ENCODE data around the gene DGKZ.
"Not testable (repeated sequence)": the region's sequence is repeated elsewhere in the genome, so short reads cannot be mapped to it uniquely, and the experiment has no call there.

Gene DGKZ

DNA sequence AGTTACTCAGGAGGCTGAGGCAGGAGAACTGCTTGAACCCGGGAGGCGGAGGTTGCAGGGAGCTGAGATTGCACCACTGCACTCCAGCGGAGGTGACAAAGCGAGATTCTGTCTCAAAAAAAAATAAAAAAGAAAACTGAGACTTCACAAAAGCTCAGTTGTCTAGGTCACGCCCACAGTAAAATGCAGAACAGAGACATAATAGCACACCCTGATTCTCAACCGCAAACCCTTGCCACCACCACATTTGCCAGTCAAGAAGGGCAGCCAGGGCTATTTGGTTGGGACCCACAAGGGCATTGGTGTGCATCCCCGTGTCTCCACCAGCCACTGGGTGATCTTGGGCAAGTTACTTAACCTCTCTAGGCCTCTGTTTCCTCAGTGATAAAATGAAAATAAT, 44.4 kb upstream of the DGKZ start:
- H3K27me3 ChIP-seq (ENCODE audit: control insufficient read depth, insufficient read depth, low read length) = no peaks in the 10 kb centered on the region
- H3K79me2 ChIP-seq = no peaks in the 10 kb centered on the region
- no peak overlapping the region for H2AFZ ChIP-seq
- no peaks in the 10 kb centered on the region for H3K36me3 ChIP-seq (ENCODE audit: control insufficient read depth, insufficient read depth, low read length)
- H3K4me2 ChIP-seq (ENCODE audit: low read length) = no peak overlapping the region
- H3K4me1 ChIP-seq = no peaks in the 10 kb centered on the region
- H3K27ac ChIP-seq = no peak overlapping the region
- no peak overlapping the region for H3K4me3 ChIP-seq (ENCODE audit: low read depth, low read length)
- H3K9me3 ChIP-seq (ENCODE audit: control insufficient read depth, low read length) = no peaks in the 10 kb centered on the region
- no peak overlapping the region for H3K9ac ChIP-seq
- TF ChIP-seq, protein P1, sequence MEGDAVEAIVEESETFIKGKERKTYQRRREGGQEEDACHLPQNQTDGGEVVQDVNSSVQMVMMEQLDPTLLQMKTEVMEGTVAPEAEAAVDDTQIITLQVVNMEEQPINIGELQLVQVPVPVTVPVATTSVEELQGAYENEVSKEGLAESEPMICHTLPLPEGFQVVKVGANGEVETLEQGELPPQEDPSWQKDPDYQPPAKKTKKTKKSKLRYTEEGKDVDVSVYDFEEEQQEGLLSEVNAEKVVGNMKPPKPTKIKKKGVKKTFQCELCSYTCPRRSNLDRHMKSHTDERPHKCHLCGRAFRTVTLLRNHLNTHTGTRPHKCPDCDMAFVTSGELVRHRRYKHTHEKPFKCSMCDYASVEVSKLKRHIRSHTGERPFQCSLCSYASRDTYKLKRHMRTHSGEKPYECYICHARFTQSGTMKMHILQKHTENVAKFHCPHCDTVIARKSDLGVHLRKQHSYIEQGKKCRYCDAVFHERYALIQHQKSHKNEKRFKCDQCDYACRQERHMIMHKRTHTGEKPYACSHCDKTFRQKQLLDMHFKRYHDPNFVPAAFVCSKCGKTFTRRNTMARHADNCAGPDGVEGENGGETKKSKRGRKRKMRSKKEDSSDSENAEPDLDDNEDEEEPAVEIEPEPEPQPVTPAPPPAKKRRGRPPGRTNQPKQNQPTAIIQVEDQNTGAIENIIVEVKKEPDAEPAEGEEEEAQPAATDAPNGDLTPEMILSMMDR (IDR thresholded peaks at IDR 0.05) = no peak

DNA sequence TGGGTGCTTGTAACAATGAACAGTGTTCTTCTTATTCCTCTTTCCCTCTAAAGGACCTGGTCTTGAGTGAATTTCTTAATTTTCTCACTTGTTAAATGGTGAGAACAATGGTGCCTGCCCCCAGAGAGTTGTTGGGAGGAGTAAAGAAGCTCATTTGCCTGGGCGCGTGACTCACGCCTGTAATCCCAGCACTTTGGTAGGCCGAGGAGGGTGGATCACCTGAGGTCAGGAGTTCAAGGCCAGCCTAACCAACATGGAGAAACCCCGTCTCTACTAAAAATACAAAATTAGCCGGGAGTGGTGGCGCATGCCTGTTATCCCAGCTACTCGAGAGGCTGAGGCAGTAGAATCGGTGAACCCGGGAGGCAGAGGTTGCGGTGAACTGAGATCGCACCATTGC, 43.2 kb upstream of the DGKZ start:
- not testable (repeated sequence) for H3K79me2 ChIP-seq; H3K4me3 ChIP-seq (ENCODE audit: low read depth, low read length); H2AFZ ChIP-seq; H3K27ac ChIP-seq; H3K4me1 ChIP-seq; H3K27me3 ChIP-seq (ENCODE audit: control insufficient read depth, insufficient read depth, low read length); H3K9me3 ChIP-seq (ENCODE audit: control insufficient read depth, low read length); H3K9ac ChIP-seq; H3K36me3 ChIP-seq (ENCODE audit: control insufficient read depth, insufficient read depth, low read length); H3K4me2 ChIP-seq (ENCODE audit: low read length)

DNA sequence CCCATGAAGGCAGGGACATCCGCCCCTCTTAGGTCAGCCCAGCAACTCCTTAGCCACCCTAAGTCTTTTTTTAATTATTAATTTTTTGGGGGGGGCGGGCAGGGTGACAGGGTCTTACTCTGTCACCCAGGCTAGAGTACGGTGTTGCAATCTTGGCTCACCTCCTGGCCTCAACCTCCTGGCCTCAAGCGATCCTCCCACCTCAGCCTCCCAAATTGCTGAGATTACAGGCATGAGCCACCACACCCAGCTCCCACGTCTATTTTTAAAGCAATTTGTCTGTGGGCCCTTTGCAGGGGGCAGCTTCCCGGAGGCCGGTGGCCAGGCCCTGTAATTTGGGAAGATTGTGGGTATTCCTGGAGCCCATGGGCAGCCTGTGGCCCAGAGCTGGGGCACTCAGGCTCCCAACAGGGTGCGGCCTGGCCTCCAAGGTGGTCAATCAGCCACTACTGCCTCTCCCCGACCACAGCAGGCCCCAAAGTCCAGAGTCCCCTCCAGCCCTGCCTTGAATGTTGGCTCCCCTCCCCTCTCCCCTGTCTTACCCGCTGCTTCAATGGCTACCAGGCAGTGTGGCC, 42.6 kb upstream of the DGKZ start:
- Histone ChIP-seq H3K4me1 (peaks cover 2% of the 10 kb centered on the region), H3K4me3 (ENCODE audit: low read depth, low read length) (no peak overlapping the region), H3K36me3 (ENCODE audit: control insufficient read depth, insufficient read depth, low read length) (no peaks in the 10 kb centered on the region), H3K9me3 (ENCODE audit: control insufficient read depth, low read length) (no peaks in the 10 kb centered on the region), H3K27ac (no peak overlapping the region), H3K4me2 (ENCODE audit: low read length) (no peak overlapping the region), H2AFZ (no peak overlapping the region), H3K79me2 (no peaks in the 10 kb centered on the region), H3K9ac (no peak overlapping the region), H3K27me3 (ENCODE audit: control insufficient read depth, insufficient read depth, low read length) (no peaks in the 10 kb centered on the region)
- TF ChIP-seq, protein P1 (IDR thresholded peaks at IDR 0.05) = no peak

DNA sequence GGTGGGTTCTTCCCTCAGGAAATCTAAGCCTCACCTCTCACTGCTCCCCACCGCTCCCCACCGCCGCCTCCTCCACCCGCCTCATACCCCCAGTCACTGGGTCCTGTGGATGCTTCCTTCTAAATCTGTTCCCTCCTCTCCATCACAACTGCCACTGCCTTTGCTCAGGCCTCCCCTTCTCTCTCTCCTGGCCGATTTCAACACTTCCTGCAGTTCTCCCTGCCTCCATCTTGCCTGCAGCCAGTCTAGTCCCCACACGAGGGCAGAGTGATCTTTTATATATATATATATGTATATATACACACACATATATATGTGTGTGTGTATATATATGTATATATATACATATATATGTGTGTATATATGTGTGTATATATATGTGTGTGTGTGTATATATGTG, 42.0 kb upstream of the DGKZ start:
- Histone ChIP-seq H3K4me2 (ENCODE audit: low read length) (no peak overlapping the region), H3K27ac (no peak overlapping the region), H3K9me3 (ENCODE audit: control insufficient read depth, low read length) (no peaks in the 10 kb centered on the region), H3K36me3 (ENCODE audit: control insufficient read depth, insufficient read depth, low read length) (no peaks in the 10 kb centered on the region), H3K9ac (no peak overlapping the region), H3K27me3 (ENCODE audit: control insufficient read depth, insufficient read depth, low read length) (no peaks in the 10 kb centered on the region), H2AFZ (no peak overlapping the region), H3K4me1 (peaks cover 2% of the 10 kb centered on the region), H3K4me3 (ENCODE audit: low read depth, low read length) (no peak overlapping the region), H3K79me2 (no peaks in the 10 kb centered on the region)
- TF ChIP-seq, protein P1 (IDR thresholded peaks at IDR 0.05) = no peak

DNA sequence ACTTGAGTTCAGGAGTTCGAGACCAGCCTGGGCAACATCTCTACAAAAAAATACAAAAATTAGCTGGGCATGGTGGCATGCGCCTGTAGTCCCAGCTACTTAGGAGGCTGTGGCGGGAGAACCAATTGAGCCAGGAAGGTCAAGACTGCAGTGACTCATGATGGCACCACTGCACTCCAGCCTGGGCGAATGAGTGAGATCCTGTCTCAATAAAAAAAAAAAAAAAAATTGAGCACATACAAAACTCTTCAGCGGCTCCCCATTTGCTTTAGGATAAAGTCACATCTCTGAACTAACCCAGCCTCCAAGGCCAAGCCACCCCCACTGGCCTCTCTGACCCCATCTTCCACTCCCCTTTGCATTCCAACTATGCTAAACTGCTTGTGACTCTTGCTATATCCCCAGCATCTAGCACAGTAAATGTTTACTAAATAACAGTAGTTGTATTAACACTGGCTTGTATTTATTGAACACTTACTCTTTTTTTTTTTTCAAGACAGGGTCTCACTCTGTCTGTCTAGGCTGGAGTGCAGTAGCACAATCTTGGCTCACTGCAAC, 40.9 kb upstream of the DGKZ start:
- Histone ChIP-seq H3K79me2 (no peaks in the 10 kb centered on the region), H2AFZ (no peak overlapping the region), H3K4me1 (peaks cover 2% of the 10 kb centered on the region), H3K4me3 (ENCODE audit: low read depth, low read length) (no peak overlapping the region), H3K36me3 (ENCODE audit: control insufficient read depth, insufficient read depth, low read length) (no peaks in the 10 kb centered on the region), H3K27ac (no peak overlapping the region), H3K9ac (no peak overlapping the region), H3K9me3 (ENCODE audit: control insufficient read depth, low read length) (no peaks in the 10 kb centered on the region), H3K27me3 (ENCODE audit: control insufficient read depth, insufficient read depth, low read length) (no peaks in the 10 kb centered on the region), H3K4me2 (ENCODE audit: low read length) (no peak overlapping the region)
- TF ChIP-seq, protein P1 (IDR thresholded peaks at IDR 0.05) = no peak

Measured in parathyroid adenoma (tissue), 2 donors.